HG02943 (cell line): ENCODE measurements around the gene LKAAEAR1.
"Not testable (repeated sequence)": the region's sequence is repeated elsewhere in the genome, so short reads cannot be mapped to it uniquely, and the experiment has no call there.

Experiments used
- ATAC-seq: cut with Tn5 transposase; IDR thresholded peaks from one replicate; pipeline ENCODE4 v1.9.1; 2021; ENCODE audit warnings: mild to moderate bottlenecking, low read depth, moderate library complexity; ENCODE audit not compliant: unreplicated experiment

Gene LKAAEAR1

DNA sequence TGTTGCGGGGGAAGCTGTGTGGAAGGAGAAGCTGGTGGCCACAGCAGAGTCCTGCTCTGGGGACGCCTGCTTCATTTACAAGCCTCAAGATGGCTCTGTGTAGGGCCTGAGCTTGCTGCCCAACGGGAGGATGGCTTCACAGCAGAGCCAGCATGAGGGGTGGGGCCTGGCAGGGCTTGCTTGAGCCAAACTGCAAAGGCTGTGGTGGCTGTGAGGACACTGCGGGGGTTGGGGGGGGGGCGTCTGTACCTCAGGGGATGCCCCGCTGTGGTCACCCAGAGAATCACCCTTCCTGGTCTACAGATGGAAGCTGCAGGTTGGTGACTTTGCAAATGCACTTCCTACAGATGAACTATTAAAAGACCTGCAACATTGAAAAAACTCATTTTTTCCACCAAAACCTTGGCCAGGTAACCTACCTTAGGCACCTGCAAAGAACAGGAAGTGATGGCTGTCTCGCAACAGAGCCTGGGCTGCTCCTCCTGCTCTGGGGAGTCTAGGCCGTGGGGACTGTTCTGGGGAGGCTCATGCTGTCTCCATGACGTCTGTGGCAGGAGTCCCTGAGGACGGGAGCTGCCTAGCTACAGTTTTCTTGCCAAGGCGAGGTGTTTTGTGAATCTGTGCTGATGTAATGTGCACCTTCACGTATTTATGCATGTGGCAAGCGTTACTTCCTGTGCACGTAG is 15.8 kb upstream of the LKAAEAR1 start:
- no peak for ATAC-seq

DNA sequence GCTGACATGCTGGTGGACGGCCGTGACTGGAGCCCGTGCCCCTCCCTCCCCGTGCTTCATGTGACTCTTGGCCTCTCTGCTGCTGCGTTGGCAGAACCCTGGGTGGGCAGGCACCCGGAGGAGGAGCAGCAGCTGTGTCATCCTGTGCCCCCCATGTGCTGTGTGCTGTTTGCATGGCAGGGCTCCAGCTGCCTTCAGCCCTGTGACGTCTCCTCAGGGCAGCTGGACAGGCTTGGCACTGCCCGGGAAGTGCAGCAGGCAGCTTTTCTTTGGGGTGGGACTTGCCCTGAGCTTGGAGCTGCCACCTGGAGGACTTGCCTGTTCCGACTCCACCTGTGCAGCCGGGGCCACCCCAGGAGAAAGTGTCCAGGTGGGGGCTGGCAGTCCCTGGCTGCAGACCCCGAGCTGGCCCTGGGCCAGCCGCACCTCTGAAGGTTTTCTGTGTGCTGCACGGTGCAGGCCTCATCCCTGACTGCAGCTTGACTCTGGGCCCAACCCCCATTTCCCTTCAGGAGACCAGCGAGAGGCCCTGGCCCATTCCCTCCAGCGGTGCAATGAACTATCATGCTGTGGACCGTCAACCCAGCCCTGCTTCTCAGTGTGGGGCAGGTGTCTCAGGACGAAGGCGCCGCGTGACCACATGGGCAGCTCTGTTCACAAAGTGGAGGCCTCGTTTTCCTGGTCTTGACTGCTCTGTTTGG is 15.0 kb upstream of the LKAAEAR1 start:
- no peak for ATAC-seq

DNA sequence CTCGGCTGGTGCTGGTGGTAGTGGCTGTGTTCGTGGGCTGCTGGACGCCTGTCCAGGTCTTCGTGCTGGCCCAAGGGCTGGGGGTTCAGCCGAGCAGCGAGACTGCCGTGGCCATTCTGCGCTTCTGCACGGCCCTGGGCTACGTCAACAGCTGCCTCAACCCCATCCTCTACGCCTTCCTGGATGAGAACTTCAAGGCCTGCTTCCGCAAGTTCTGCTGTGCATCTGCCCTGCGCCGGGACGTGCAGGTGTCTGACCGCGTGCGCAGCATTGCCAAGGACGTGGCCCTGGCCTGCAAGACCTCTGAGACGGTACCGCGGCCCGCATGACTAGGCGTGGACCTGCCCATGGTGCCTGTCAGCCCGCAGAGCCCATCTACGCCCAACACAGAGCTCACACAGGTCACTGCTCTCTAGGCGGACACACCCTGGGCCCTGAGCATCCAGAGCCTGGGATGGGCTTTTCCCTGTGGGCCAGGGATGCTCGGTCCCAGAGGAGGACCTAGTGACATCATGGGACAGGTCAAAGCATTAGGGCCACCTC is 14.3 kb upstream of the LKAAEAR1 start:
- no peak for ATAC-seq

DNA sequence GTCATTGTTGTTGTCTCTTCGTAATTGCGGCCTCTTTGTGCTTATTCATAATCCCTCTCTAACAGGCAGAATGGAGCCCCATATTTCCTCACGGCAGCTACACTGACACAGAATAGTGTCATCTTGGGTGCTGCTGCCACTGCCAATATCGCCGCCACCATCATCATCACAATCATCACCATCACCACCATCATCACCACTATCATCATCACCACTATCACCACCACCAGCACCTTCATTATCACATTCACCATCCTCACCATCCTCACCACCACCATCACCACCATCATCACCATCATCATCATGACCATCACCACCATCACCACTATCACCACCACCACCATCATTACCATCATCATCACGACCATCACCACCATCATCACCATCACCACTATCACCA is 12.3 kb upstream of the LKAAEAR1 start:
- no peak for ATAC-seq

DNA sequence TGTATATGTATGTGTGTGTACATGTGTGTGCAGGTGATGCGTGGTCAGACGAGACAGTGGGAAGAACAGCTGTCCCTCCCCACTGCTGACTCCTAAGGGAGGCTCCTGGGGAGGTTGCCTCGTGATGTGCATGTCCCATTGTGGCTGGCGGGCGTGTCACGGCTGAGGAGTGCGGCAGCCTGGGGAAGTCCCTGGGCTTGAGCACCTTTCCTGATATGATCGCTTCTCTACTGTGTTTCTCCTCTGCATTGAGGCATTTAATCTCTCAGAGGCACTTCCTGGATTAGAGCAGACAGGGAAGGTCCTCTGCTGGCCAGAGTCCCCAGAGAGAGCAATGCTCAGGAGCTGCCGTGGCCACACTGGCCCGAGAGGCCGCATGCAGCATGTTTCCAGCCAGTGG is 11.7 kb upstream of the LKAAEAR1 start:
- ATAC-seq, result no peak

DNA sequence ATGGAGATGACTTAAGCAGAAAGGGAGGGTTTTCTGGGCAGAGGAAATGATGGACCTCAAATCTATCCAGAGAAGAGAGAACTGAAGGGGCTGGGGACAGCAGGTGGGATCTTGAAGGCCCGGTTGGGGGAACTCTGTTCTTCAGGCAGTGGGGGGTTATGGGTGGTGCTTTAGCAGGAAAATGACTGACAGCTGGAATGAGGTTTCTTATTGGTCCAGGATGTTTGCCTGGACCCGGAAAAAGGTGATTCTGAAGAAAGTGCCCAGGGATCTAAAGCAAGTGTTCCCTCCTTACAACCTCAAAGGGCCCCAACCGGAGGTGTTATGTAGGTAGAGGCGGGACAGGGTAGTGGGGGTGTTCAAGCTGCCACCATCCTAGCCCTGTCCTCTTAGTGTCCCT is 11.3 kb upstream of the LKAAEAR1 start:
- ATAC-seq, result no peak

DNA sequence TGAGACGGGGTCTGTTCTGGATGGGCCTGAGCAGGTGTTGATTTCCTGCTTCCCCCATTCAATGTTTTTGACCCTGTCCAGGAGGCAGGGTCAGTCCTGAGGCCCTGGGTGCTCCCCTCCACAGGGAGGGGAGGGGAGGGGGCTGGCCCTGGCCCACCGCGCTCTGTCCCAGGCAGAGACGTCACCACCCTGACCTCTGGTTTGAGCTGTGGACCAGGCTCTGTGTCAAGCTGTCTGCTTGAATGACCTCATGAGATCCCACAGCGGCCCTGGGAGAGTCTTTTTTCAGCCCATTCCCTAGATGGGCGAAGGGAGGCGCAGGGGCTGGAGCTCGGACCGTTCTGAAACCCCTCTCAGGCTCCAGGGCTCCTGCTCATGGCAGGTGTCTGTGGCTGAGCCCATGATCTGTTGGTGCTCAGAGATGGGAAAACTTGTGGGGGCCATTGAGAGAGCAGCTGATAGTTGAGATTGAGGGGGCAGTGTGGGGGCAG is 8.9 kb upstream of the LKAAEAR1 start:
- ATAC-seq, result no peak

DNA sequence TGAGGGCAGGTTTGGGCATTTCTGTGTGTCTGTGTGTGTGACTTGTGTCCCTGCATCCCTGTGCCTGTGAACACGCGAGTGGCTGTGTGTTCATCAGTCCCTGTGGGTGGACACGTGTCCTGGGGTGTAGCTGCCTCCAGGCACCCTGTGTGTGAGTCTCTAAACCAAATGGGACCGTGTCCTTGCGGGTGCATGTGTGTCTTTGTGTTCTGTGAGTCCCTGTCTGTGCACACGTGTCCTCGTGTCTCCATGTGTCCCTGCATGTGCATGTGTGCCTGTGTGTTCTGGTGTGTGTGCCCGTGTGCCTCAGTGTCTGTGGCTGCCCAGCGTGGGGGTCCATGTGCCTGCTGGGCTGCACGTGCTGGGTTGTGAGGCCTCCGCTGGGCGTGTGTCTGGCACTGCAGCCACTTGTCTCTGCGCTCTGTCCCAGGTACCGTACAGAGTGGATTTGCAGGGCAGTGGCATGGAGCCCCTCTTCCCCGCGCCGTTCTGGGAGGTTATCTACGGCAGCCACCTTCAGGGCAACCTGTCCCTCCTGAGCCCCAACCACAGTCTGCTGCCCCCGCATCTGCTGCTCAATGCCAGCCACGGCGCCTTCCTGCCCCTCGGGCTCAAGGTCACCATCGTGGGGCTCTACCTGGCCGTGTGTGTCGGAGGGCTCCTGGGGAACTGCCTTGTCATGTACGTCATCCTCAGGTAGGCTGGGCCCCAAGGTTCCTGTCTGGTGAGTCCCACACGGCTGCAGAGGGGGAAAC is 8.2 kb upstream of the LKAAEAR1 start:
- ATAC-seq, result no peak

DNA sequence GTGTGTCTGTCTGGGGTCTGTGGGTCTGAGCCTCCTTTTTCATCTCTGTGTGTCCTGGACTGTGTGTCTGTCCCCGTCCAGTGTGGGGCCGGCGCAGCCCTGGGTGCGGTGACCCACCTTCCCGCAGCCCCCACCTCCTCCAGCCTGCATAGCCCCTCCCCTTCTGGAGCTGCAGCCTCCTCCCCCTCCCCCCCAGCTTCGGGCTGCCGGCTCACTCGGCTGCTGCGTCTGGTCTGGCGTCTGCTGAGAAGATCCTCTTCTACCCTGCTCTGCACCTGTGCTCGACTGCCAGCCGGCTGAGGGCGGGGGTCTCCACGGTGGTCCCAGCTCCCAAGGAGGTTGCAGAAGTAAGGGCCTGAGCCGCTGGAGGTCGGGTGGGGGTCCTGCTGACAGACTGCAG is 7.6 kb upstream of the LKAAEAR1 start:
- ATAC-seq, result no peak

DNA sequence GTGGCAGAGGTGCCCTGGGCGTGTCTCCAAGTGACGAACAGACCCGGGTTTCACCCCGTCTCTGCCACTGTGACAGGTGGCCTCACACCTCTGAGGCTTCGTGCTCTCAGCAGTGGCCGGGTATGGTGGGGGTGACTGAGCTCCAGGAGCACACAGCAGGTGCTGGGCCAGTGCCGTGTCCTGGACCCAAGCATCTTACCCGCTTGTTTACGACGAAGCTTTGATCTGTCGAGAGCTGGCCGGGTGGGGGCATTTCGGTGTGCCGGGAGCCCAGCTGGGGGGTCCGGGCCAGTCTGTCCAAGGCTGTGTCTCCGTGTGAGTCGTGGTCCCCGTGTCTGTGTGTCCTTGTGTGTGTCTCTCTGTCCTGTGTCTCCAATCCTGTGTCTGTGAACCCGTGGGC is 7.1 kb upstream of the LKAAEAR1 start:
- ATAC-seq, result no peak

DNA sequence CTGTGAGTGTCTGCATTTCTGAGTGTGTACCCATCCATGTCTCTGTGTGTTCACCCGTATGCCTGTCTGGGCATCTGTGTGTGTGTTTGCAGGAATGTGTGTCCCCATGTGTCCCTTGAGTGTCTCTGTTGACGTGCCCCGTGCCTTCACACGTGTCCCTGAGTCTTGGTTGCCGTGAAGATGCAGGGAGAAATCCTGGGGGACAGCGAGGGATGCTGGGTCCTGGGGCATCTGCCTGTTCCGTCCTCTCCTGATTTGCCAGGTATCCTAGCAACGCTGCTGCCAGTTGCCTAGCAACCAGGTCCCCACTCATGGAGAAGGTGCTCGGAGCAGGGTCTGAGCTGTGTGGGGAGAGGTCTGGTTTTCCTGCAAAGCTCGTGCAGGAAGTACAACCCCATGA is 6.0 kb upstream of the LKAAEAR1 start:
- no peak for ATAC-seq

DNA sequence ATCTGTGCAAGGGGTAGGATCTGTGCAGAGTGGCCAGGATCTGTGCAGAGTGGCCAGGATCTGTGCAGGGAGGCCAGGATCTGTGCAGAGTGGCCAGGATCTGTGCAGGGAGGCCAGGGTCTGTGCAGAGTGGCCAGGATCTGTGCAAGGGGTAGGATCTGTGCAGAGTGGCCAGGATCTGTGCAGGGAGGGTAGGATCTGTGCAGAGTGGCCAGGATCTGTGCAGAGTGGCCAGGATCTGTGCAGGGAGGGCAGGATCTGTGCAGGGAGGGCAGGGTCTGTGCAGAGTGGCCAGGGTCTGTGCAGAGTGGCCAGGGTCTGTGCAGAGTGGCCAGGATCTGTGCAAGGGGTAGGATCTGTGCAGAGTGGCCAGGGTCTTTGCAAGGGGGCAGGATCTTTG is 4.4 kb upstream of the LKAAEAR1 start:
- ATAC-seq, result not testable (repeated sequence)

DNA sequence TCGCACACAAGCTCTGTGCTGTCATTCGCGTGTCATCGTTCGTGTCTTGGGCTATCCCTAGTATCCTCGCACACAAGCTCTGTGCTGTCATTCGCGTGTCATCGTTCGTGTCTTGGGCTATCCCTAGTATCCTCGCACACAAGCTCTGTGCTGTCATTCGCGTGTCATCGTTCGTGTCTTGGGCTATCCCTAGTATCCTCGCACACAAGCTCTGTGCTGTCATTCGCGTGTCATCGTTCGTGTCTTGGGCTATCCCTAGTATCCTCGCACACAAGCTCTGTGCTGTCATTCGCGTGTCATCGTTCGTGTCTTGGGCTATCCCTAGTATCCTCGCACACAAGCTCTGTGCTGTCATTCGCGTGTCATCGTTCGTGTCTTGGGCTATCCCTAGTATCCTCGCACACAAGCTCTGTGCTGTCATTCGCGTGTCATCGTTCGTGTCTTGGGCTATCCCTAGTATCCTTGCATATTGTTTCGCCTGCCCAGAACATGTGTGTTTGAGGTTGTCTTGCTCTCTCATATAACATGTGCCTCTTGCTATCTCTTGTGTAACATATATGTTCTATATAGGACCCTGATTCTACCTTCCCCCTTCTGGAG is 3.1 kb upstream of the LKAAEAR1 start:
- not testable (repeated sequence) for ATAC-seq

DNA sequence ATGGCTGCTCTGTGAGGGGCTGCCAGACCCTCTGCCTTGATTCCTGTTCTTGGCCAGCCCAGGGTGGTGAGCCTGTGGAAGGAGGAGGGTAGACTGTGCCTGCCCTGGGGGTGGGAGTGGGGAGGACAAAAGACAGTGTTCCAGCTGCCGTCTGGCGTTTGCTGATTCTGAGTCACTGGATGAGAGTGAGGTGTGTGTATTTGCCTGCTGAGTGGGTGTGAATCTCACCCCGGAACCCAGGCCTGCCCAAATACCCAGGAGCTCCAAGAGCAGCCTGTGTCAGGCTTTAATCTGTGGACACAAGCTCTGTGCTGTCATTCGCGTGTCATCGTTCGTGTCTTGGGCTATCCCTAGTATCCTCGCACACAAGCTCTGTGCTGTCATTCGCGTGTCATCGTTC is 2.6 kb upstream of the LKAAEAR1 start:
- no peak for ATAC-seq

DNA sequence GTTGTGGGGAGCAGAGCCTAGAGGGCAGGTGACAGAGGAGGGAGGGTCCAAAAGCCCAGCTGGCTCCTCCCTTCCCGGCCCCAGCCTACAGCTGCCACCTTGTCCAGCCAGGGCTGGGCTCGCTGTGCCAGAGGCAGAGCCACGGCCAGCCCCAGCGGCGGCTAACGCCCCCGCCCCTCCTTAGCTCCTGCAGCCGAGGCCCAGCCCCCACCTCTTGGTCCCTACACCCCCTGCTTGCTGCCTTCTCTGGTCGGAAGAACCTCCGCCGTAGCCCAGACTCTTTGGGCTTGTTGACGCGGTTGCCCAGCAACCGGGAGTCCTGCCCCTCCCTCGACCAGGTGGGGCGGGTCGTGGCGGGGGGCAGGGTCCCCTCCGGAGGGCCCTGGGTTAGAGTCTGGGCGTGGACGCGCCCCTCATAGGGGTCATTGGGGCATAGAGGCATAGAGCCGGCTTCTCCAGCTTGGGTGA is 521 bp upstream of the LKAAEAR1 start:
- ATAC-seq, result no peak

DNA sequence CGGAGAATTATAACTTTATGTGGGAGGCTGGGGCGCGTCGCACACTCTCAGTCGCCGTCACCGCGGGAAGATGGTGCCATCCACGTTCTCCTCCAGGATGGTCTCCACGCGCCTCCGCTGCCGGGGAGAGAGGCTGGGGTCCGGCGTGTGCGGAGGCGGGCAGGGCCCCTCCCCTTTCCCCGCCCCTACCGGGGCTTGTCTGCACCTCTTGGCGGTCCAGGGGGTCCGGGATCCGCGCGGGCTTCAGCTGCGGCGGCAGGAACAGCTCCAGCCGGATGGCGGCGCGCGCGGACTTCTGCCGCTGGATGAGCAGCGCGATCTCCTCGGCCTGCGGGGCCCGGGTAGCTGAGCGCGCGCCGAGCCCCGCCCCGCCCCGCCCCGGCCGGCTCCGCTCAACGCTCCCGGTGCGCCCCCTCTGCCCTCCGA is 807 bp downstream of the LKAAEAR1 start:
- ATAC-seq, result no peak

DNA sequence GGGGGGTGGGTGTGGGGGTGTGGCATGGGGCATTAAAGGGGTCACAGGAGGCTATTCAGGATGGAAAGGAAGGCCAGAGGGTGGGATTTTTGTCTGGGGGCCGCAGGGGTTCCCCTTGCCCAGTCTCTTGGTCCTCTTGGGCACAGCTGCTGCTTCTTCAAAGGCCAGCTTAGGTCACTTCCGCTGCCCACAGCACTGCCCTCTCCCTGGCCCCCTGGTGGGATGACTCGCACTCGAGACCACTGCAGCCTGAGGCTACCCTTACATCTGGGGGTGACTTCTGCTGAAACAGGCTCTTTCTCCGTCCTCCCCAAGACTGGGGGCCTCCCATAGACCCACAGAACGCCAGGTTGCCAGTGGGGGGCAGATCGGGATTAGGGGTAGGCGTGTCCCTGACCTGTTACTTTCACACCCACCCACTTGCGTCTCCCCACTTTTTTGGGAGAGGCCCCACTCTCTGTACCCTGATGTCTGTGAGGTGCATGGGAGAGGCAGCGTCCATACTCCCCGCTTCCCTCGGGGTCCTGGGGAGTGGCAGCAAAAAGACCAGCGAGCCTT is 1.3 kb downstream of the LKAAEAR1 start:
- no peak for ATAC-seq

DNA sequence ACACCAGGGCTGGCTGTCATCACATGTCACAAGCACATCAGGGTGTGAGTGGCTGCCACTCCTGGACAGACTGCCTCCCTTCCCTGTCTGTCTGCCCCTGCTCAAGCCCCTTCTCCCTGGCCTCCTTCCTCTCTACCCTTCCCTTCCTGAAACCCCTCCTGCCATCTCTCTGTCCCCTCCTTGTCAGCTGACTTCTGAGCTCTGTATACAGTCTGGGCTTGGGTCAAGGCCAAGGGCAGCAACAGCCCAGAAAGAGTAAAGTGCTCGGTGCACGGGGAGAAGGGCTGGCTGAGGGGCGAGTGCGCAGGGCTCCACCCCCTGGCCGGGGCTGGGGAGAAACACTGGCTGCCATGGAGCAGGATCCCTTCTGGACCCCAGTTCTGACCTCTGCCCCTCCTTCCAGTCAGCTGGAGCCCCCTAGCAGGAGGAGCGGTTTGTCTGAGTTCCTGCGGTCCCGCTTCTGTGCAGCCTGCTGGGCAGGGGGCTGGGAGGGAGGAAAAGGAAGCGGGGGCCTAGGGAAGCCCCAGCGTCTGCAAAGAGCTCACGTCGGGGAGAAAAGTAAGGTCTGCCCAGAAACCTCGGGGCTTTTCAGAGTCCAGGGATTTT is 2.0 kb downstream of the LKAAEAR1 start:
- ATAC-seq, result no peak

DNA sequence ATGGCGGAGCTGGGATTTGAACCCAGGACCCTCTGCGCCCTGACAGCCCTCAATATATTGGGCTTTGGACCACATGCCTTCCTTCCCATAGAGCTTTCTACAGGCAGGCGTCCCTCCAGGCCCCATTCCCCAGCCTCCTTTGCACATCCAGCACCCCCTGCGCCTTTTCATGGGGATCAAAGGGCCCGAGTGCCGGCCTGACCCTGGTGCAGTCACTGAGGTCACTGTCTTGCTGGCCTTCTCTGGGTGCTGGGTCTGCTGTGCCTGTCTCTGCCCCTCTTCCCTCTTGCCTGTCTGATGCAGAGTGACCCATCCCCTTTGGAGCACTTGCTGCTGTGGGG is 2.6 kb downstream of the LKAAEAR1 start:
- ATAC-seq, result no peak
